Stimulated activated effector memory CD8-positive, alpha-beta T cell treated with anti-CD3 and anti-CD28 coated beads, Interleukin-12 subunit alpha, Interleukin-12 subunit beta, amount 100 ng/mL, for 72 hours (primary cell): ENCODE results near the gene FCGR2B.
A peak's percentile ranks its signal among the peaks of the same experiment; 100 is the strongest.
"Not testable (repeated sequence)": the region's sequence is repeated elsewhere in the genome, so short reads cannot be mapped to it uniquely, and the experiment has no call there.

ENCODE experiments used
- ATAC-seq: fragments of 150-1000 bp; cut with Tn5 transposase; 2 replicates; pipeline ENCODE4 v1.10.0; 2021
- DNase-seq, 2 donors: peaks; one replicate each; pipeline ENCODE4 v3.0.0; 2021 to 2022; ENCODE audit warnings: low spot score in 2 of 2
- H3K27ac Mint-ChIP-seq: one replicate; pipeline ENCODE4 v1.8.0; 2022; ENCODE audit warnings: mild to moderate bottlenecking, mixed read lengths
- H3K36me3 Mint-ChIP-seq: one replicate; pipeline ENCODE4 v1.8.0; 2022; ENCODE audit warnings: mild to moderate bottlenecking, mixed read lengths
- H3K4me1 Mint-ChIP-seq: one replicate; pipeline ENCODE4 v1.8.0; 2022; ENCODE audit warnings: mixed read lengths
- H3K4me3 Mint-ChIP-seq: one replicate; pipeline ENCODE4 v1.8.0; 2022; ENCODE audit warnings: mild to moderate bottlenecking, mixed read lengths
- H3K9me3 Mint-ChIP-seq: one replicate; pipeline ENCODE4 v1.8.0; 2022; ENCODE audit warnings: mixed read lengths

Gene FCGR2B

DNA sequence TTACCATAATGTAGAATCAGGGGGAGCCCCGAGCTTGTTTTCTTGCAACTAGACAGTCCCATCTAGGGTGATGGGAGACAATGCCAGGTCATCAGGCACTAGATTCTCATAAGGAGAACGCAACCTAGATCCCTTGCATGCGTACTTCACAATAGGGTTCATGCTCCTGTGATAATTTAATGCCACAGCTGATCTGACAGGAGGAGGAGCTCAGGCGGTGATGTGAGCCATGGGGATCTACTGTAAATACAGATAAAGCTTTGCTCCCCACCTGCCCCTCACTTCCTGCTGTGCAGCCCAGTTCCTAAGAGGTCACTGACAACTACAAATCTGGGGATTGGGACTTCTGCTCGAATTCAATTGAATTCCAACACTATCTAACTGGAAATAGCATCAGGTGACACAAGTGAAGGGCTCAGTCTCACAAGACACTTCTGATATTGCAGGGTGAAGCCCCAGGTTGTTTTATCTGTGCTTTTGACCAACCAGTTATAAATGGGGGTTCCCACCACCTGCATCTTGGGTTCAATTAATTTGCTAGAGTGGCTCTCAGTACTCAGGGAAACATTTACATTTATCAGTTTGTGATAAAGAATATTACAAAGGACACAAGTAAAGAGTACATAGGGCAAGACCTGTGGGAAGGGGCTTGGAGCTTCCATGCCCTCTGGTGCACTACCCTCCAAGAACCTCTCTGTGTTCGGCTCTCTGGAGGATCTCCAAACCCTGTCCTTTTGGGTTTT lies 24.5 kb upstream of the FCGR2B start:
- H3K9me3 Mint-ChIP-seq, H3K27ac Mint-ChIP-seq, H3K36me3 Mint-ChIP-seq, H3K4me3 Mint-ChIP-seq, DNase-seq, ATAC-seq: not testable (repeated sequence)
- peaks cover 27% of the 10 kb centered on the region for H3K4me1 Mint-ChIP-seq

DNA sequence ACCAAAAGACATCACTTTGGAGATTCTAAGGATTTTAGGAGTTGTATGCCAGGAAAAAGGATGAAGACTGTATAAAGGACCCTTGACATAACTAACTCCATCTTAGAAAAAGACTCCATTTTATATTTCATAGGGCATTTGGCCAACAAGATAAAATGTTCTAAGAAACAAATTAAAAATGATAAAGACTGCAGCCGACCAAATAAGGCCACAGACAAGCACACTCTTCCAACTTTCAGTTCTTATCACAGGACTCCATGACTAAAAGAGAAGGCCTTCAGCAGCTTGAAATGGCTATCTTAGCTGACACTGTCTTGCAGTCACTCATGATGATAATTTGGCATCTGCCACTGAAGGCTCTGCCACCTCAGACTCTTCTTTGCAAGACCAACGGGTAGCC lies 23.7 kb upstream of the FCGR2B start:
- not testable (repeated sequence) for ATAC-seq, DNase-seq, H3K27ac Mint-ChIP-seq, H3K36me3 Mint-ChIP-seq, H3K4me3 Mint-ChIP-seq, H3K9me3 Mint-ChIP-seq
- peaks cover 27% of the 10 kb centered on the region for H3K4me1 Mint-ChIP-seq

DNA sequence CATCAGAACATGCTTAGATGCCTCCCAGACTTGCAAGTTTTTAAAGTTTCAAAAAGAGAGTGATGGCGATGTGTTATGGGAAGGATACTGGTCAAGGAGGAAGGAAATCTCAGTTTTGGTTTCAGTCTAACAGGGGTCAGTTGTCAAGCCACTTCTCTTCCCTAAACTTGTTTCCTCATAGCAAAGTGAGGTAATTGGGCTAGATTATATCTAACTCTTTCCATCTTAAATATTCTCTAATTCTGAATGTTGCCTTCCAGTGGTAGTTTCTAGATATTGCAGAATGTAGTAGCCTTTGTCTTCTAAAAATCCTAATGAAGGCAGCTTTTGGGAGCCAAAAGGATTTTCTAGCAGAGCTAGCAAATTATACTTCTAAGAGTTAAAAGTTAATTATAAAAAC lies 20.2 kb upstream of the FCGR2B start:
- H3K4me1 Mint-ChIP-seq = peaks cover 14% of the 10 kb centered on the region
- not testable (repeated sequence) for DNase-seq, H3K4me3 Mint-ChIP-seq, H3K27ac Mint-ChIP-seq, ATAC-seq, H3K36me3 Mint-ChIP-seq, H3K9me3 Mint-ChIP-seq

DNA sequence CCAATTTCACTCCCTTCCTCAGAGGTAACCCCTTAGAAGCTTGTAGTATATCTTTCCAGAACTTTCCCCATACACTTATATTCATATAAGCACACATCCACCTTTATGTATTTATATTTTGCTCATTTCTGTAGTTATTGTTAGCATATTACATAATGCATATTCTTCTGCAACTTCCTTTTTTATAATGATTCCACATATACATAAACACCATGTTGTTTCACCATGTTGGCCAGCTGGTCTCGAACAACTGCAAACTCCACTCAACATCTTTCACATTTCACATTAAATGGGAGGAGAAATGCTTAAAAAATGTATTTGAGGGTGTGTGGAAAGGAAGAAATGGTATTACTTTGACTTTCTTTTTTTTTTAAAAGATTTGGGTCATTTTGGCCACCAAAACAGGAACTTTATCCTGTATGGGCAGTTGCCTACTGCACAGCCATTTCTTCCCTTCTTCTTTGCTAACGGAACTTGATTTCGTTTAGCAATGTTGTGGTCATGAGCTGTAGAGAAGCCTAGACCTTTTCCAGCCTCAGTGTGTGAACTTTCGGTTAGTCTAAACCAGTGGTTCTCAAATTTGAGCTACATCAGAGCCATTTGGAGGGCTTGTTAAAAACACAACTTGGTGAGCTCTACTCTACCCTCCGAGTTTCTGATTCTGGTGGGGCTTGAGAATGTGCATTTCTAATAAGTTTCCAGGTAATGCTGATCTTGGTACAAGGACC lies 19.3 kb upstream of the FCGR2B start:
- H3K4me3 Mint-ChIP-seq, H3K27ac Mint-ChIP-seq, H3K36me3 Mint-ChIP-seq, H3K9me3 Mint-ChIP-seq, DNase-seq: not testable (repeated sequence)
- ATAC-seq = peak; percentile 76
- H3K4me1 Mint-ChIP-seq = peaks cover 16% of the 10 kb centered on the region

GRCh38 chr1:161644855-161645254 lies 18.1 kb upstream of the FCGR2B start:
- not testable (repeated sequence) for H3K36me3 Mint-ChIP-seq, ATAC-seq, H3K27ac Mint-ChIP-seq, H3K9me3 Mint-ChIP-seq, H3K4me3 Mint-ChIP-seq, DNase-seq
- peaks cover 16% of the 10 kb centered on the region for H3K4me1 Mint-ChIP-seq

GRCh38 chr1:161647507-161648360 lies 15.2 kb upstream of the FCGR2B start:
- H3K9me3 Mint-ChIP-seq, H3K4me3 Mint-ChIP-seq, H3K36me3 Mint-ChIP-seq, H3K4me1 Mint-ChIP-seq, DNase-seq: not testable (repeated sequence)
- peak; percentile 47 for ATAC-seq
- peak overlapping the region; percentile 9 for H3K27ac Mint-ChIP-seq

GRCh38 chr1:161653541-161653940 lies 9.4 kb upstream of the FCGR2B start:
- H3K4me3 Mint-ChIP-seq, H3K4me1 Mint-ChIP-seq, DNase-seq, ATAC-seq, H3K9me3 Mint-ChIP-seq, H3K27ac Mint-ChIP-seq, H3K36me3 Mint-ChIP-seq: not testable (repeated sequence)

GRCh38 chr1:161653971-161654370 lies 9.0 kb upstream of the FCGR2B start:
- not testable (repeated sequence) for ATAC-seq, H3K9me3 Mint-ChIP-seq, H3K27ac Mint-ChIP-seq, H3K4me3 Mint-ChIP-seq, H3K4me1 Mint-ChIP-seq, H3K36me3 Mint-ChIP-seq, DNase-seq

DNA sequence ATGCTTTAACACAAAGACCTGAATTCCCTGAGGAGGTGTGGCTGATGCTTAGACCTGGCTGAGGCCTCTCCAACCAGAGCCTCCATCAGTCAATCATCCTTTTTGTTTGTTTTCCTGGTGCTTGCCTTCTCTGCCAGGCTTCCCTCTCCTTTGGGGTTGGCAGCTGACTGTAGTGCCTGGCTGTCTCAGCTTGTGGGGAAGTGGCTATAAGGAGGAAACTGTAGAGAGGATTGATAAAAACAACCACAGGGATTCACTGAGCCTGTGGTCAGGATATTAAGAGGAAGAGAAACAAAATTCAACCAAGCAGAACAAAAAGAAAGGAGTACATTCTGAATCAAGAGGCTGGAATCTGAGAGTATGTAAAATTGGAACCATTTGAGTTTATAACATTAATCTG lies 4.4 kb upstream of the FCGR2B start:
- H3K27ac Mint-ChIP-seq, H3K4me1 Mint-ChIP-seq, H3K36me3 Mint-ChIP-seq, ATAC-seq, H3K4me3 Mint-ChIP-seq, H3K9me3 Mint-ChIP-seq, DNase-seq: not testable (repeated sequence)

GRCh38 chr1:161661660-161662311 lies 1.2 kb upstream of the FCGR2B start:
- not testable (repeated sequence) for ATAC-seq, H3K36me3 Mint-ChIP-seq, H3K4me1 Mint-ChIP-seq, H3K4me3 Mint-ChIP-seq, H3K9me3 Mint-ChIP-seq, DNase-seq, H3K27ac Mint-ChIP-seq

- not testable (repeated sequence) for H3K36me3 Mint-ChIP-seq, H3K4me3 Mint-ChIP-seq, ATAC-seq, H3K4me1 Mint-ChIP-seq, DNase-seq, H3K27ac Mint-ChIP-seq, H3K9me3 Mint-ChIP-seq
These were observed 626 bp downstream of the FCGR2B start for GRCh38 chr1:161663569-161663968.

GRCh38 chr1:161664689-161665088 lies 1.7 kb downstream of the FCGR2B start:
- not testable (repeated sequence) for H3K9me3 Mint-ChIP-seq, H3K36me3 Mint-ChIP-seq, H3K4me1 Mint-ChIP-seq, H3K4me3 Mint-ChIP-seq, ATAC-seq, DNase-seq, H3K27ac Mint-ChIP-seq

DNA sequence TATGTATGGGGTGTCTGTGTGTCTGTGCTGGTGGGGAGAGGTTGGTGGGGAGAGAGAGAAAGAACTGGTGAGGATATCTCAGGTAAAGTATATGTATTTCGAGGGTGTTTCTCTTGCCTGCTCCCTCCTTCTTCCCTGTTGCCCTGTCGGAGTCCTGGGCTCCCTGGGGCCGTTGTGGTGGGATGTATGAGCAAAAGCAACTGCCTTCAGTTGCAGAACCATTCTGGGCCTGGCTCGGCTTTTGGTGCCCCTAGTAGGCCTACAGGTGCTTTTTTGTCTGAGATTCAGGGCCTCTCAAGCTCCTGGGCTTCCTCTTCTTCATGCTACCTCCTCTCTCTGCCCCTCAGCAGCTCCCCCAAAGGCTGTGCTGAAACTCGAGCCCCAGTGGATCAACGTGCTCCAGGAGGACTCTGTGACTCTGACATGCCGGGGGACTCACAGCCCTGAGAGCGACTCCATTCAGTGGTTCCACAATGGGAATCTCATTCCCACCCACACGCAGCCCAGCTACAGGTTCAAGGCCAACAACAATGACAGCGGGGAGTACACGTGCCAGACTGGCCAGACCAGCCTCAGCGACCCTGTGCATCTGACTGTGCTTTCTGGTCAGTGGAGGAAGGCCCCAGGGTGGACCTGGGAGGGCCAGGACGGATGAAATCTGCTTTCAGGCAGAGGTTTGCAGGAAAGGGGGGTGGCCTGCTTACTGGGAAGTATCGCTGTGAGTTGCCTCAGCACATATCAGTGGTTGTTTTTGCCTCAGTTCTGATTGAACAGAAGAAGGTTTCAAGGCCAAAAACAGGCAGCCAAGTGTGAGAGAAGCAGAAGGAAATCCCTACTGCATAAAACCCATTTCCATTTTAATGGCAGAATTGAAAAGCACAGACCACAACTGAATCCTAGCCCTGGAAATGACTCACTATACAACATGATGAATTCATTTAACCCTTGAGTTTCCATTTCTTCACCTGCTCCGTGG lies 8.4 kb downstream of the FCGR2B start:
- not testable (repeated sequence) for H3K27ac Mint-ChIP-seq, H3K36me3 Mint-ChIP-seq, H3K9me3 Mint-ChIP-seq, H3K4me3 Mint-ChIP-seq, DNase-seq
- peak; percentile 40 for ATAC-seq
- H3K4me1 Mint-ChIP-seq = peaks cover 16% of the 10 kb centered on the region

GRCh38 chr1:161673437-161673836 lies 10.5 kb downstream of the FCGR2B start:
- not testable (repeated sequence) for ATAC-seq, H3K4me3 Mint-ChIP-seq, H3K27ac Mint-ChIP-seq, H3K36me3 Mint-ChIP-seq, H3K9me3 Mint-ChIP-seq, DNase-seq
- H3K4me1 Mint-ChIP-seq = peaks cover 16% of the 10 kb centered on the region
